HepG2 (cell line): ENCODE results near the gene SEMA4A. TPM values are rescaled to one million over a fixed set of nuclear protein-coding genes. Genes with fewer than 3 reads are reported as not detected.

Experiments used
- DNMT3B ChIP-seq: conservative IDR thresholded peaks from 2 replicates; pipeline ENCODE4 v1.6.1; 2016; ENCODE audit warnings: missing biosample characterization, control low read depth
- HDAC2 ChIP-seq: sonication (generic); formaldehyde crosslinking; IDR thresholded peaks from 2 replicates; pipeline ENCODE4 v1.4.0; 2020; ENCODE audit warnings: missing genetic modification reagents
- KDM2A ChIP-seq: sonication (generic); formaldehyde crosslinking; IDR thresholded peaks from 2 replicates; pipeline ENCODE4 v1.4.0; 2020; ENCODE audit warnings: low read depth, missing genetic modification reagents, borderline replicate concordance
- KLF13 ChIP-seq: sonication (generic); formaldehyde crosslinking; IDR thresholded peaks from 2 replicates; pipeline ENCODE4 v1.4.0; 2020; ENCODE audit warnings: mild to moderate bottlenecking, missing genetic modification reagents
- KLF16 ChIP-seq, 2 experiments: sonication (generic) in 1 of 2; formaldehyde crosslinking in 1 of 2; IDR thresholded peaks; 2 replicates each; pipeline versions ENCODE4 v1.6.1 to v1.8.0; 2016 to 2023; ENCODE audit warnings: missing genetic modification reagents in 2 of 2, missing compliant biosample characterization in 1 of 2
- MAZ ChIP-seq, 2 experiments: sonication (generic) in 1 of 2; formaldehyde crosslinking in 1 of 2; IDR thresholded peaks; 2 replicates each; pipeline versions ENCODE4 v1.5.0 to v1.6.1; 2012 to 2020; ENCODE audit warnings: low read depth in 2 of 2, mild to moderate bottlenecking in 2 of 2, borderline replicate concordance in 1 of 2, improper control_type of control experiment in 1 of 2, low read length in 1 of 2, missing genetic modification reagents in 1 of 2, moderate library complexity in 1 of 2
- MXI1 ChIP-seq: IDR thresholded peaks from 3 replicates; pipeline ENCODE4 v1.6.1; 2012; ENCODE audit warnings: low read depth, low read length, inconsistent platforms, borderline replicate concordance
- NFKB2 ChIP-seq: sonication (generic); formaldehyde crosslinking; IDR thresholded peaks from 2 replicates; pipeline ENCODE4 v1.4.0; 2020; ENCODE audit warnings: missing genetic modification reagents, borderline replicate concordance
- NPAS2 ChIP-seq: sonication (generic); formaldehyde crosslinking; IDR thresholded peaks from 2 replicates; pipeline ENCODE4 v1.8.0; 2022; ENCODE audit warnings: mild to moderate bottlenecking, missing genetic modification reagents, borderline replicate concordance
- NR3C1 ChIP-seq: sonication (generic); formaldehyde crosslinking; IDR thresholded peaks from 2 replicates; pipeline ENCODE4 v1.4.0; 2020; ENCODE audit warnings: missing genetic modification reagents
- SMAD3 ChIP-seq: sonication (generic); formaldehyde crosslinking; IDR thresholded peaks from 2 replicates; pipeline ENCODE4 v1.4.0; 2020; ENCODE audit warnings: missing genetic modification reagents
- SOX13 ChIP-seq, 3 experiments: fragments of 450-650 bp in 1 of 3; sonication (generic) in 1 of 3; formaldehyde crosslinking in 1 of 3; IDR thresholded peaks in 2 of 3; conservative IDR thresholded peaks in 1 of 3; 2 replicates each; pipeline versions ENCODE4 v1.5.0 to v1.6.1; 2016 to 2020; ENCODE audit warnings: antibody characterized with exemption in 1 of 3, mild to moderate bottlenecking in 1 of 3, missing compliant biosample characterization in 1 of 3, missing genetic modification reagents in 1 of 3, moderate library complexity in 1 of 3
- TARDBP ChIP-seq: sonication (generic); formaldehyde crosslinking; IDR thresholded peaks from 2 replicates; pipeline ENCODE4 v1.8.0; 2022; ENCODE audit warnings: mild to moderate bottlenecking, missing genetic modification reagents
- ZBTB1 ChIP-seq: sonication (generic); formaldehyde crosslinking; IDR thresholded peaks from 2 replicates; pipeline ENCODE4 v1.4.0; 2020; ENCODE audit warnings: missing genetic modification reagents, borderline replicate concordance
- ZNF275 ChIP-seq: sonication (generic); formaldehyde crosslinking; IDR thresholded peaks from 2 replicates; pipeline ENCODE4 v1.8.0; 2022; ENCODE audit warnings: missing genetic modification reagents, mild to moderate bottlenecking, inconsistent platforms, borderline replicate concordance
- ZNF564 ChIP-seq: sonication (generic); formaldehyde crosslinking; IDR thresholded peaks from 2 replicates; pipeline ENCODE4 v1.8.1; 2023; ENCODE audit warnings: mild to moderate bottlenecking, missing genetic modification reagents
- ZNF652 ChIP-seq: IDR thresholded peaks from 2 replicates; pipeline ENCODE4 v1.6.1; 2016; ENCODE audit warnings: low read depth, borderline replicate concordance
- ZNF709 ChIP-seq: sonication (generic); formaldehyde crosslinking; IDR thresholded peaks from 2 replicates; pipeline ENCODE4 v1.5.0; 2020; ENCODE audit warnings: mild to moderate bottlenecking, missing genetic modification reagents
- polyA plus RNA-seq, 8 experiments: library from polyadenylated mRNA; depleted of rRNA in 3 of 8; stranded (reverse) in 7 of 8; unstranded in 1 of 8; fragments of >200 nt; fragmentation: Illumina TruSeq in 4 of 8; extraction: Trizol in 4 of 8; gene quantifications; 2 replicates each; pipeline versions ENCODE4 v1.2.1 to v1.2.3, GENCODE V29; 2011 to 2016; ENCODE audit warnings: low read depth in 4 of 8, missing spikeins in 1 of 8, mixed read lengths in 1 of 8; ENCODE audit not compliant: insufficient read depth in 1 of 8
- total RNA-seq, 5 experiments: library from RNA; depleted of rRNA; stranded (reverse); fragments of >200 nt; fragmentation: Illumina TruSeq; extraction: Trizol; gene quantifications; 2 replicates each; pipeline ENCODE4 v1.2.3, GENCODE V29; 2016; ENCODE audit warnings: low read depth in 1 of 5
- TF ChIP-seq, protein P1 (sequence below): sonication (generic); formaldehyde crosslinking; IDR thresholded peaks from 2 replicates; pipeline ENCODE4 v1.8.0; 2022; ENCODE audit warnings: mild to moderate bottlenecking, missing genetic modification reagents, borderline replicate concordance
- TF ChIP-seq, protein P2 (sequence below): sonication (generic); formaldehyde crosslinking; IDR thresholded peaks from 2 replicates; pipeline ENCODE4 v1.8.0; 2022; ENCODE audit warnings: missing genetic modification reagents, mild to moderate bottlenecking, moderate library complexity, borderline replicate concordance

SEMA4A gene
- total and polyA plus RNA-seq, 2 of the 13 experiments (the other 11 are each of a cell fraction or from before 2014, with no cell fraction given) = 0.09 to 0.20 TPM

- TF ChIP-seq SOX13 (IDR thresholded peaks at IDR 0.05) (peak; percentile 78), SOX13 (CRISPR knock-in tag; conservative IDR thresholded peaks at IDR 0.05 in 1 of 2, IDR thresholded peaks at IDR 0.05 in 1 of 2) (peak in 1 of 2 experiments; percentile 95; a peak in 2 of 4 replicates), NFKB2 (CRISPR knock-in tag) (no peak), MXI1 (no peak; the same call in 2 of the 3 replicates), NR3C1 (CRISPR knock-in tag) (no peak), MAZ (IDR thresholded peaks at IDR 0.05; ENCODE audit: borderline replicate concordance, low read depth, low read length) (peak; percentile 84), MAZ (CRISPR knock-in tag; IDR thresholded peaks at IDR 0.05; ENCODE audit: low read depth) (peak; percentile 82), KLF13 (CRISPR knock-in tag) (no peak), SMAD3 (CRISPR knock-in tag) (no peak), HDAC2 (CRISPR knock-in tag) (peak; percentile 95), ZNF275 (0 out of 2 replicates have a peak, but pooled peaks have one; percentile 57), ZBTB1 (CRISPR knock-in tag) (no peak), ZNF652 (CRISPR knock-in tag) (peak; percentile 7), ZNF709 (peak; percentile 80; the same call in 1 of the 2 replicates), ZNF564 (CRISPR knock-in tag) (no peak), NPAS2 (no peak), TARDBP (CRISPR knock-in tag) (peak; percentile 48; the same call in 1 of the 2 replicates), KDM2A (CRISPR knock-in tag) (peak; percentile 63; the same call in 1 of the 2 replicates), DNMT3B (CRISPR knock-in tag) (no peak), KLF16 (CRISPR knock-in tag; IDR thresholded peaks at IDR 0.05) (peak in 1 of 2 experiments; percentile 73; a peak in 2 of 4 replicates)
- TF ChIP-seq, protein P1, sequence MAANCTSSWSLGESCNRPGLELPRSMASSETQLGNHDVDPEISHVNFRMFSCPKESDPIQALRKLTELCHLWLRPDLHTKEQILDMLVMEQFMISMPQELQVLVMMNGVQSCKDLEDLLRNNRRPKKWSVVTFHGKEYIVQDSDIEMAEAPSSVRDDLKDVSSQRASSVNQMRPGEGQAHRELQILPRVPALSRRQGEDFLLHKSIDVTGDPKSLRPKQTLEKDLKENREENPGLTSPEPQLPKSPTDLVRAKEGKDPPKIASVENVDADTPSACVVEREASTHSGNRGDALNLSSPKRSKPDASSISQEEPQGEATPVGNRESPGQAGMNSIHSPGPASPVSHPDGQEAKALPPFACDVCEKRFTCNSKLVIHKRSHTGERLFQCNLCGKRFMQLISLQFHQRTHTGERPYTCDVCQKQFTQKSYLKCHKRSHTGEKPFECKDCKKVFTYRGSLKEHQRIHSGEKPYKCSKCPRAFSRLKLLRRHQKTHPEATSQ (CRISPR knock-in tag) = no peak
- TF ChIP-seq, protein P2, sequence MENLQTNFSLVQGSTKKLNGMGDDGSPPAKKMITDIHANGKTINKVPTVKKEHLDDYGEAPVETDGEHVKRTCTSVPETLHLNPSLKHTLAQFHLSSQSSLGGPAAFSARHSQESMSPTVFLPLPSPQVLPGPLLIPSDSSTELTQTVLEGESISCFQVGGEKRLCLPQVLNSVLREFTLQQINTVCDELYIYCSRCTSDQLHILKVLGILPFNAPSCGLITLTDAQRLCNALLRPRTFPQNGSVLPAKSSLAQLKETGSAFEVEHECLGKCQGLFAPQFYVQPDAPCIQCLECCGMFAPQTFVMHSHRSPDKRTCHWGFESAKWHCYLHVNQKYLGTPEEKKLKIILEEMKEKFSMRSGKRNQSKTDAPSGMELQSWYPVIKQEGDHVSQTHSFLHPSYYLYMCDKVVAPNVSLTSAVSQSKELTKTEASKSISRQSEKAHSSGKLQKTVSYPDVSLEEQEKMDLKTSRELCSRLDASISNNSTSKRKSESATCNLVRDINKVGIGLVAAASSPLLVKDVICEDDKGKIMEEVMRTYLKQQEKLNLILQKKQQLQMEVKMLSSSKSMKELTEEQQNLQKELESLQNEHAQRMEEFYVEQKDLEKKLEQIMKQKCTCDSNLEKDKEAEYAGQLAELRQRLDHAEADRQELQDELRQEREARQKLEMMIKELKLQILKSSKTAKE (CRISPR knock-in tag) = peak; percentile 78; the same call in 1 of the 2 replicates
Measured at GRCh38 chr1:156129687-156130577, 23.5 kb upstream of the SEMA4A start (continued).
